ENCODE results near the gene TMEM108. TPM values are rescaled to one million over a fixed set of nuclear protein-coding genes. Genes with fewer than 3 reads are reported as not detected.

Gene TMEM108
- total RNA-seq, 1 experiment from 2014 or later = not detected

DNA sequence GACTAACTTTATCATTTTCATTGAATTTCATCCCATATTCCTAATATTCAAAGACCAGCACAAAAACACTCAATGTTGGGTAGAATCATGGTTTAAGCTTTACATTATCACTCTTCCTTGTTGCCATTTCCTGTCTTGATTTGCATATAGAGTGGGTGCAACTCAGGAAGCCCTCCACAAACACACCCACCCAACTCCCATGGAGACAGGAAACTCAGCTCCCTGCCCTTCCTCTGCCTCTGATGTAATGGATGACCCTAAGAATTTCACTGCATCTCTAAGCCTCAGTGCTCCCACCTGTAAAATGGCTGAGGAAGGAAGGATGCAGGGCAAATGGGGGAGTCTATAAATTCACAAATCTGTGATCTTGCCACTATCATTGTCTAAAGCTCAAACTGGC is 263.5 kb downstream of the TMEM108 start:
- Mint-ChIP-seq H3K9me3 (ENCODE audit: unreplicated experiment) (no peaks in the 10 kb centered on the region), H3K27ac (ENCODE audit: low read depth, unreplicated experiment) (no peak overlapping the region), H3K27me3 (ENCODE audit: insufficient read depth, unreplicated experiment) (no peaks in the 10 kb centered on the region), H3K36me3 (ENCODE audit: insufficient read depth, unreplicated experiment) (no peaks in the 10 kb centered on the region), H3K4me3 (ENCODE audit: unreplicated experiment) (no peak overlapping the region), H3K4me1 (ENCODE audit: insufficient read depth, unreplicated experiment) (no peaks in the 10 kb centered on the region)
- ChIA-PET CTCF (interaction anchor here (0.8 kb wide), 1 partner anchor 184 kb away, joined by 3 read pairs; no protein-coding TSS in a partner anchor), POLR2A (no interaction called here)
- intact Hi-C loops (cut with micrococcal nuclease) = no loop called here
- TF ChIP-seq, protein P1, sequence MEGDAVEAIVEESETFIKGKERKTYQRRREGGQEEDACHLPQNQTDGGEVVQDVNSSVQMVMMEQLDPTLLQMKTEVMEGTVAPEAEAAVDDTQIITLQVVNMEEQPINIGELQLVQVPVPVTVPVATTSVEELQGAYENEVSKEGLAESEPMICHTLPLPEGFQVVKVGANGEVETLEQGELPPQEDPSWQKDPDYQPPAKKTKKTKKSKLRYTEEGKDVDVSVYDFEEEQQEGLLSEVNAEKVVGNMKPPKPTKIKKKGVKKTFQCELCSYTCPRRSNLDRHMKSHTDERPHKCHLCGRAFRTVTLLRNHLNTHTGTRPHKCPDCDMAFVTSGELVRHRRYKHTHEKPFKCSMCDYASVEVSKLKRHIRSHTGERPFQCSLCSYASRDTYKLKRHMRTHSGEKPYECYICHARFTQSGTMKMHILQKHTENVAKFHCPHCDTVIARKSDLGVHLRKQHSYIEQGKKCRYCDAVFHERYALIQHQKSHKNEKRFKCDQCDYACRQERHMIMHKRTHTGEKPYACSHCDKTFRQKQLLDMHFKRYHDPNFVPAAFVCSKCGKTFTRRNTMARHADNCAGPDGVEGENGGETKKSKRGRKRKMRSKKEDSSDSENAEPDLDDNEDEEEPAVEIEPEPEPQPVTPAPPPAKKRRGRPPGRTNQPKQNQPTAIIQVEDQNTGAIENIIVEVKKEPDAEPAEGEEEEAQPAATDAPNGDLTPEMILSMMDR (IDR thresholded peaks at IDR 0.05; ENCODE audit: unreplicated experiment) = no peak
- no peak for DNase-seq (ENCODE audit: unreplicated experiment)
- no TSS peak for BruUV-seq (replicated peaks)

- no TSS peak for BruUV-seq (replicated peaks)
- TF ChIP-seq, protein P1 (IDR thresholded peaks at IDR 0.05; ENCODE audit: unreplicated experiment) = no peak
- Mint-ChIP-seq H3K27ac (ENCODE audit: low read depth, unreplicated experiment) (no peak overlapping the region), H3K9me3 (ENCODE audit: unreplicated experiment) (no peaks in the 10 kb centered on the region), H3K4me3 (ENCODE audit: unreplicated experiment) (no peak overlapping the region), H3K4me1 (ENCODE audit: insufficient read depth, unreplicated experiment) (no peaks in the 10 kb centered on the region), H3K27me3 (ENCODE audit: insufficient read depth, unreplicated experiment) (no peaks in the 10 kb centered on the region), H3K36me3 (ENCODE audit: insufficient read depth, unreplicated experiment) (no peaks in the 10 kb centered on the region)
- DNase-seq (ENCODE audit: unreplicated experiment) = no peak
- POLR2A ChIA-PET = no interaction called here
- intact Hi-C loops (cut with micrococcal nuclease) = no loop called here
- CTCF ChIA-PET = interaction anchor here (1.0 kb wide), 1 partner anchor 123 kb away, joined by 4 read pairs; no protein-coding TSS in a partner anchor
Measured at GRCh38 chr3:133303430-133303829, 265.2 kb downstream of the TMEM108 start.

DNA sequence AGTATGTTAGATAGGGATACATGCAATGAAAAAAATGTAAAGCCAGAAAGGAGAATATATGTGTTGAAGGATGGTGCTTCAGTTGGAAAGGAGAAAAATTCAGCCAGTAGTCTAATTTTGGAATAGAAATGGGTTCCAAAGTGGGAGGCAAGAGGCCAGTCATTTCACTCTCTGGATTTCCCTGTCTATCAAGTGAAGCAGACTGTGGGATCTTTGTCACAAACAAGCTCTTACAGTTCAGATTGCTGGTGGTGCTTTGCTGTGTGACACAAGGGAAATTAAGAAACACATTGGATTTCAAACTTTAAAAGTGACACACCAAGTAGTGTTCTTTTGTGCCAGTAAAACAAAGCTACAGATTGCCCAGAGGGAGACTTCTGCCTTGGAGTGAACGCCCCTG is 279.7 kb downstream of the TMEM108 start:
- no TSS peak for BruUV-seq (replicated peaks)
- H3K27me3 Mint-ChIP-seq (ENCODE audit: insufficient read depth, unreplicated experiment) = peaks cover 40% of the 10 kb centered on the region
- no peak for DNase-seq (ENCODE audit: unreplicated experiment)
- no peak overlapping the region for H3K4me3 Mint-ChIP-seq (ENCODE audit: unreplicated experiment)
- CTCF ChIA-PET = no interaction called here
- POLR2A ChIA-PET = no interaction called here
- TF ChIP-seq, protein P1 (IDR thresholded peaks at IDR 0.05; ENCODE audit: unreplicated experiment) = no peak
- no peaks in the 10 kb centered on the region for H3K4me1 Mint-ChIP-seq (ENCODE audit: insufficient read depth, unreplicated experiment)
- no peaks in the 10 kb centered on the region for H3K36me3 Mint-ChIP-seq (ENCODE audit: insufficient read depth, unreplicated experiment)
- no peaks in the 10 kb centered on the region for H3K9me3 Mint-ChIP-seq (ENCODE audit: unreplicated experiment)
- intact Hi-C loops (cut with micrococcal nuclease) = no loop called here
- no peak overlapping the region for H3K27ac Mint-ChIP-seq (ENCODE audit: low read depth, unreplicated experiment)

- Mint-ChIP-seq H3K9me3 (ENCODE audit: unreplicated experiment) (no peaks in the 10 kb centered on the region), H3K4me1 (ENCODE audit: insufficient read depth, unreplicated experiment) (no peaks in the 10 kb centered on the region)
Measured at GRCh38 chr3:133328373-133328772, 290.2 kb downstream of the TMEM108 start.

More at GRCh38 chr3:133328373-133328772, 290.2 kb downstream of the TMEM108 start:
- intact Hi-C loops (cut with micrococcal nuclease) = no loop called here
- TF ChIP-seq, protein P1 (IDR thresholded peaks at IDR 0.05; ENCODE audit: unreplicated experiment) = no peak
- no peak for DNase-seq (ENCODE audit: unreplicated experiment)
- ChIA-PET CTCF (interaction anchor here (0.6 kb wide), 1 partner anchor 43 kb away, joined by 4 read pairs; no protein-coding TSS in a partner anchor), POLR2A (no interaction called here)
- BruUV-seq (replicated peaks) = no TSS peak
- Mint-ChIP-seq H3K27ac (ENCODE audit: low read depth, unreplicated experiment) (no peak overlapping the region), H3K4me3 (ENCODE audit: unreplicated experiment) (no peak overlapping the region), H3K36me3 (ENCODE audit: insufficient read depth, unreplicated experiment) (no peaks in the 10 kb centered on the region), H3K27me3 (ENCODE audit: insufficient read depth, unreplicated experiment) (peaks cover 41% of the 10 kb centered on the region)
